GM19238 (cell line): ENCODE data around the gene NEO1.
A peak's percentile ranks its signal among the peaks of the same experiment; 100 is the strongest.

Source experiments
- DNase-seq: peaks from one replicate; pipeline ENCODE4 v3.0.0; 2011; ENCODE audit warnings: low spot score; ENCODE audit not compliant: insufficient read length

Gene NEO1

GRCh38 chr15:73328149-73328820 is 276.0 kb downstream of the NEO1 start:
- DNase-seq, result no peak

GRCh38 chr15:73328981-73329380 is 276.7 kb downstream of the NEO1 start:
- no peak for DNase-seq

- DNase-seq, result no peak
Measured at GRCh38 chr15:73329501-73330200, 277.4 kb downstream of the NEO1 start.

GRCh38 chr15:73330206-73331051 is 278.2 kb downstream of the NEO1 start:
- DNase-seq, result no peak

- no peak for DNase-seq
Measured at GRCh38 chr15:73331501-73331900, 279.2 kb downstream of the NEO1 start.

DNA sequence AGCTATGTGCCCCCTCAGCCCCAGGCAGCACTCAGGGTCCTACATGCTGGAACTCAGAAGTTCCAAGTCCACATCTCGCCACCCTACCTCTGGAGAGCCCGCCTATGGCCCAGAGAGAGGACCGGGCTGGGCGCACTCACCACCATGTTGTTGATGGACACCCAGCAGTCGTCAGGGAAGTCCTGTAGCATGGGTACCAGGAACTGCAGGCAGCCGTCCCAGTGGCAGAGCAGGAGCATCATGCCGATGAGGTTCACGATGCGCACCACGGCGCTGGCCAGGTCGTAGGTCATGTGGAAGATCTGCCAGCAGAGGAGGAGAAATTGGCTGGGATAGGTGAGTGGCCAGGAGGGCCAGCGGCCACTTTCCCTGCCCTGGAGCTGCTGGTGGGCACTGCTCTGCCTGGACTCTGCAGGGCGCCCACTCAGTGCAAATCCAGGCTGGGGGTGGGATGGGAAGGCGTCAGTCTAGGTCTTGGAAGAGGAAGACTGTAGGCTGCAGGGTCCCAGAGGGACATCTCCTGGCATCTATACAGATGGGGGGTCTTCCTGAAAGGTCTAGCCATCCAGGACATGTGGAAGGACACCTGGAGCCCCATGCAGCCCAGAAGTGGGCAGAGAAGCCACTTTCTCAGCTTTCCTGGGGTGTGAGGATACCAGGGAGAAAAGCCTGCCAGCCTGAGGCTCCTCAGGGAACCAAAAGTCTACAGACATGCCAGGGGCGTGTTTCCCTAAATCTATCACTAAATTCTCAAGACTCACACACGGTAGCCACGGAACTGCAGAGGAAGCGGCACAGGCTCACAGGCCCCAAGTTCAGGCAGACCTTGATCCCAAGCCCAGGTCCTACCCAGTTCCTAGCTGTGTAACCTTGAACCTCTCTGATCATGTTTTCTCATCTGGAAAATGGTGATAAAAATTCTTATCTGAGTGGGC is 280.0 kb downstream of the NEO1 start:
- no peak for DNase-seq

DNA sequence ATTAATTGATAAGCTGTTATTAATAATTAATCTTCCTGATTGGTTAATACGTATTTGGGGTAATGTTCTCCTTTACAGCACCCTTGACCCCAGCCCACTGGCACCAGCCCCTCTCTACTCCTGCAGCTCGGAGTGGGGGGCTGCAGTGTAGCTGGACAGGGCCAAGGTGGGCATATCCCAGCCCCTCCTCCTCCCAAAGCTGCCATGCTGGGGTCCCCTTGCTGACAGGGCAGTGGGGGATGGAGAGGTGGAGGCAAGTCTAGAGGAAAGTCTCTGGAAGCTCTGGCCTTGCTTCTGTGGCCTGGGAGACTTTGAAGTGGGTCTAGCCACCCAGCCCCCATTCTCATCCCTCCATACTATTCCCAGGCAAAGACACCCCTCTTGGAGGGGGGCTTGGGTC is 280.7 kb downstream of the NEO1 start:
- DNase-seq, result no peak

DNA sequence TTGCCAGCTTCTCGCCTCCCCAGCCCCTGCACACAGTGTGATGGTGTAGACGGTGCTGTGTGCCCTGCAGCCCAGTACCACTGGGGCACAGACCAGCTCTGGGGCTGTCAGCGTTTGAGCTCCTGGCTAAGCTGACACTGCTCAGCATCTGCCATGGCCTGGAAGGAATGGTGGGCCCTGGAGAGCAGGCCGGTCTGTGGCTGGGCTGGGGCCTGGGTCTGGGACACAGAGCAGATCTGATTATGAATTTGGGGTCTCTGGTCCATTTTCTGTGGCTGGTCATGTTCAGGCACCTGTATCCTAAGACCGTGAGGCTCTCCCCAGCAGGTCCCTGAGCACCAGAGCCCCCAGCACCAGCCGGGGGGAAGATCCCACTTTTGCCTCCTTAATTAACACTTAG is 281.8 kb downstream of the NEO1 start:
- DNase-seq, result no peak

- no peak for DNase-seq
Measured at GRCh38 chr15:73335026-73335425, 282.8 kb downstream of the NEO1 start.

- no peak for DNase-seq
Measured at GRCh38 chr15:73335471-73335870, 283.2 kb downstream of the NEO1 start.

- DNase-seq, result no peak
Measured at GRCh38 chr15:73336756-73337155, 284.5 kb downstream of the NEO1 start.

- DNase-seq, result no peak
Measured at GRCh38 chr15:73337187-73337586, 284.9 kb downstream of the NEO1 start.

- no peak for DNase-seq
Measured at GRCh38 chr15:73338058-73338457, 285.8 kb downstream of the NEO1 start.

DNA sequence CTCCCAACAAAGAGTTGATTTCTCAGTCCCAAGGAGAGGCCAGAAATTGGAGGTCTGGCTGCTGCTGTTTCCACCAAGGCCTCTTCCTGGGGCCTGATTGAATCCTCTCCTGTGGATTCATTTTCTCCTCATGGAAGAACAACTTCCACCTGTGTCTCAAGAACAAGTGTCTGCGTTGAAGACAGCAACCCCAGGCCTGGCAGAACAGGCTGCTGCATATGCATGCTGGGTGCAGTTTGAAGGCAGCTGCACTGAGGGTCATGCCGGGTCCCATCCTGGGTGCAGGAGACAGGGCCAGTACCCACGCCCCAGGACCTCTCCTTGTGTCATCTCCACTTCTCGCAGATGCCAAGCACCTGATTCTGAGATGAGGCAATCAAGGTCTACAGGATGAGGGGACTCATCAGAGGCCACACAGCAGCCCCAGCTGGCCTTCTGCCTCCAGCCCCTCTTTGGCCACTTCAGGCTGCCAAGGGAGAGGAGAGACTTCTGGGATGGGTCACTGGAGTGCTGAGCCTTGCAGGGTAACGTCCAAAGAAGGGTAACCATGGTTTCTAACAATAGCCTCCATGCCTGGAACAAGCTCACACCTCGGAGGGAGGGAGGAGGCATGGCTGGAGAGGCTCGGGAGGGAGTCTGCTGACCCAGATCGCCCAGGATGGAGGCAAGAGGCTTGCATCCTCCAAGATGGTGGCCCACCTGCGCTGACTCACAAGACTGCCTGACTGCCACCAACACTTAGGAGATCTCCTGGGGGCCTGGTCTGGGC is 286.5 kb downstream of the NEO1 start:
- no peak for DNase-seq

DNA sequence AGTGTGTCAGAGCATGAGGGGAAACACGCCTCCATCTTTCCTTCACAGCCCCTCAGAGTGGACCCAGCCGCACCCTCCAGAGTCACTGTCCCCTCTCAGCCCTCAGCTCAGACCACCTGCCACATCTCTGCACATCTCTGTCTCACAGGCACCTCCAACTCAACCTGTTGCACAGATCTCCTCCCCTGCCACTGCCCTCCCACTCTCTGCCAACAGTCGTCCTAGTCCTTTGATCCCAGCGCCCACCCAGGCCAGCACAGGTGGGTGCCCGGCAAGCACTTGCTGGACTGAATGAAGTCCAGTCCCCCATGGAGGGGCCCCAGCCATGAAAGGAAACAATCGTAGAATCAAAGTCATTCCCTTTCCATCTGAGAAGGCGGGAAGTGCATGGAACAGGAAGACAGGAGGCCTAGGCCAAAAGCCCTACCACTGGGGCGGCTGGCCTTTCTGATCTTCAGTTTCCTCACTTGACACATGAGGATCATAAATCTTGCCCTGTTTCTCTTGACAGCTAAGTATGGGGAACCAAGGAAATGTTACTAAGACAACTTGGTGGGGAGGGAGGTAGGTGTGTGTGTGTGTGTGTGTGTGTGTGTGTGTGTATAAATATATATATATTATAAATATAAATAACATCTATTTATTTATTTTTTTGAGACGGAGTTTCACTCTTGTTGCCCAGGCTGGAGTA is 288.4 kb downstream of the NEO1 start:
- DNase-seq, result no peak

GRCh38 chr15:73341886-73342600 is 289.8 kb downstream of the NEO1 start:
- no peak for DNase-seq

- DNase-seq, result no peak
Measured at GRCh38 chr15:73344056-73344455, 291.8 kb downstream of the NEO1 start.

- DNase-seq, result no peak
Measured at GRCh38 chr15:73345658-73346057, 293.4 kb downstream of the NEO1 start.

DNA sequence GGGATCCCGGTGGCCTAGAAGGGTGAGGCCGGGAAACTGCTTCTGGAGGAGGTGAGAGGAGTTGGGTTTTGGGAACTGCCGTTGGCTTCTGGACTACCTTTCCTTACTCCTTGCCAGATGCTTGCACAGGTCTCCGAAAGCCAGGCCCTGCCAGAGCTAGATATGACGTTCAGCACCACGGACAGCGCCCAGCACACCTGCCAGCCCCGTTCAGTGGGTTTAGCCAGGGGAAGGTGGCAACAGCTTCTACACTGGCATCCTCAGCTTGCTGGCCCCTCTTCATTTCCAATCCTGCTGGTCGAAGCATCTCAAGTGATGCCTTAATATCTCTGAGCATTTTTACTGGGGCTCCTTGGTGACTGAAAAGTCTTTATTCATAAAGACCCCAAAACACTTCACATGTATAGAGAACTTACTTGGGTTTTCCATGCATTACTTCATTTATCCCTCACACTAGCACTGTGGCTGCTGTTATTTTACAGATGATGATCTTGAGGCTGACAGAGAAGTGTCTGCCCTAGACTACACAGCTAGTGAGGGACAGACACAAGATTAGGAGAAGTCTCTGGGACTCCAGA is 294.6 kb downstream of the NEO1 start:
- DNase-seq, result peak; percentile 54
